HEK293T (cell line): ENCODE data around the gene MCRS1.

Experiments
- CTCF ChIA-PET: fragments of 350-600 bp; formaldehyde crosslinking; extraction: SDS; loops from one replicate; lab custom pipeline; 2021; ENCODE audit warnings: antibody characterized with exemption, inconsistent platforms; lab: Yijun Ruan, JAX
- POLR2A ChIA-PET: fragments of 350-600 bp; formaldehyde crosslinking; extraction: SDS; loops from one replicate; lab custom pipeline; 2020; ENCODE audit warnings: antibody characterized with exemption, inconsistent platforms; lab: Yijun Ruan, JAX
- DNase-seq: peaks from one replicate; pipeline ENCODE4 v3.0.0; 2012; ENCODE audit warnings: mixed read lengths; ENCODE audit errors: extremely low spot score
- ARNT ChIP-seq: fragments of 450-650 bp; IDR thresholded peaks from 2 replicates; pipeline ENCODE4 v1.6.1; 2017; ENCODE audit warnings: mild to moderate bottlenecking
- BHLHE40 ChIP-seq: fragments of 450-650 bp; IDR thresholded peaks from 2 replicates; pipeline ENCODE4 v1.6.1; 2016; ENCODE audit warnings: mild to moderate bottlenecking, moderate library complexity, borderline replicate concordance
- CTBP1 ChIP-seq: fragments of 450-650 bp; IDR thresholded peaks from 2 replicates; pipeline ENCODE4 v1.6.1; 2016; ENCODE audit warnings: borderline replicate concordance
- ELF4 ChIP-seq: fragments of 450-650 bp; IDR thresholded peaks from 2 replicates; pipeline ENCODE4 v1.6.1; 2017; ENCODE audit warnings: antibody characterized with exemption
- FOXA1 ChIP-seq: fragments of 450-650 bp; IDR thresholded peaks from 2 replicates; pipeline ENCODE4 v1.6.1; 2016; ENCODE audit warnings: mild to moderate bottlenecking
- FOXK2 ChIP-seq: fragments of 450-650 bp; IDR thresholded peaks from 2 replicates; pipeline ENCODE4 v1.6.1; 2016; ENCODE audit warnings: mild to moderate bottlenecking
- FOXM1 ChIP-seq: fragments of 450-650 bp; IDR thresholded peaks from 2 replicates; pipeline ENCODE4 v1.6.1; 2017; ENCODE audit warnings: mild to moderate bottlenecking, borderline replicate concordance
- HDGF ChIP-seq: fragments of 450-650 bp; IDR thresholded peaks from 2 replicates; pipeline ENCODE4 v1.6.1; 2017; ENCODE audit warnings: antibody characterized with exemption, borderline replicate concordance
- L3MBTL2 ChIP-seq: fragments of 450-650 bp; conservative IDR thresholded peaks from 2 replicates; pipeline ENCODE4 v1.6.1; 2016; ENCODE audit warnings: mild to moderate bottlenecking
- LEF1 ChIP-seq: fragments of 450-650 bp; IDR thresholded peaks from 2 replicates; pipeline ENCODE4 v1.6.1; 2017; ENCODE audit warnings: mild to moderate bottlenecking, borderline replicate concordance
- NFRKB ChIP-seq: fragments of 450-650 bp; IDR thresholded peaks from 2 replicates; pipeline ENCODE4 v1.6.1; 2016; ENCODE audit warnings: mild to moderate bottlenecking, moderate library complexity
- SP1 ChIP-seq: fragments of 450-650 bp; IDR thresholded peaks from 2 replicates; pipeline ENCODE4 v1.6.1; 2017
- SUZ12 ChIP-seq: fragments of 450-650 bp; IDR thresholded peaks from 2 replicates; pipeline ENCODE4 v1.6.1; 2016; ENCODE audit warnings: mild to moderate bottlenecking
- TARDBP ChIP-seq: fragments of 450-650 bp; IDR thresholded peaks from 2 replicates; pipeline ENCODE4 v1.6.1; 2016
- ZNF384 ChIP-seq: fragments of 450-650 bp; IDR thresholded peaks from 2 replicates; pipeline ENCODE4 v1.6.1; 2016
- TF ChIP-seq, protein P1 (sequence below): fragments of 450-650 bp; IDR thresholded peaks from 2 replicates; pipeline ENCODE4 v1.6.1; 2016

MCRS1 gene

DNA sequence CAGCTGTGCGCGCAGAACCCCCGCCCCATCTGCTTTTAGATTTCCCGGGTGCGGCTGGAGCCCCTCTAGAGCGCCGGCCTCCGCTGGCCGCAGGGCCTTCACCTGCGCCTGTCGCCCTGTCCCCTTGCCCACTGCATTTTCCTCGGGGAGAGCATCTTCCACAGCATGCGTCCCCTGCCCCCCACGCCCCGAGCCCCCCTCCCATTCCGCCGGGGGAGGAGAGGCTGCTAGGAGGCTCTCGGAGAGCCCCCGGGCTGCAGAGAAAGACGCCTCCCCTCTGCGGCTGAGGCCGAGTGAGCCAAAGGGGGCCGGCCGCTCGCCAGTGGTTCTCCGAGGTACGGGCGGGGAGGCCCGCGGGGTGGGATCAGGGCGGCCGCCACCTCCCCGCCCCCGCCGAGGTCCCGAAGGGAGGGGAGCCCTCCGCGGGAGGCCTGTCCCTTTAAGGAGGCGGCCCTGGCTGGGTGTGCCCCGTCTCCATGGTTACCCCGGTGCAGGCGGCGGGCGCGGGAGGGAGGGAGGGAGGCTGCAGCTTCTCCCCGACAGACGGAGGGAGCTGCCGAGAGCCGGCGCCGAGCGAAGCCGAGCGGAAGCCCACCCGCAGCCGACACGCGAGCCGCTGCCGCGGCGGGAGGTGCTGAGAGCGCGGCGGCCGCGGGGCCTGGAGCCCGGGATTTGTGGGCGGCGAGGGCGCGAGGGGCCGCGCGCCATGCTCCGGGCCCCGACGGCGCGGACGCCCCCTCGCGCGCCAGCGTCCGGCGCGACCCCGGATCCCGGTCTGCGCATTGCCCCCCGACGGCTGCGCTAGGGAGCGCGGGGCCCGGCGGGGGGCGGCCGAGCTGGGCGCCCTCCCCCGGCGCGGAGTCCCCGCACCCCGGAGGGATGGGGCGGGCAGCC is 29.2 kb downstream of the MCRS1 start, which contains the start of gene KCNH3:
Gene KCNH3, plus strand, starts transcription at position 521 of the 894 bp plus-strand sequence. CDS start 387 bp downstream, outside the sequence.
- CTCF ChIA-PET: interaction anchor here (0.8 kb wide), 1 partner anchor 427 kb away, joined by 3 read pairs; no protein-coding TSS in a partner anchor
- no peak for TF ChIP-seq CTBP1
- TF ChIP-seq FOXA1: no peak
- TF ChIP-seq FOXM1: no peak
- no peak for TF ChIP-seq TARDBP
- TF ChIP-seq, protein P1, sequence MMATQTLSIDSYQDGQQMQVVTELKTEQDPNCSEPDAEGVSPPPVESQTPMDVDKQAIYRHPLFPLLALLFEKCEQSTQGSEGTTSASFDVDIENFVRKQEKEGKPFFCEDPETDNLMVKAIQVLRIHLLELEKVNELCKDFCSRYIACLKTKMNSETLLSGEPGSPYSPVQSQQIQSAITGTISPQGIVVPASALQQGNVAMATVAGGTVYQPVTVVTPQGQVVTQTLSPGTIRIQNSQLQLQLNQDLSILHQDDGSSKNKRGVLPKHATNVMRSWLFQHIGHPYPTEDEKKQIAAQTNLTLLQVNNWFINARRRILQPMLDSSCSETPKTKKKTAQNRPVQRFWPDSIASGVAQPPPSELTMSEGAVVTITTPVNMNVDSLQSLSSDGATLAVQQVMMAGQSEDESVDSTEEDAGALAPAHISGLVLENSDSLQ: no peak
- TF ChIP-seq ZNF384: no peak
- no peak for TF ChIP-seq NFRKB
- TF ChIP-seq LEF1: no peak
- no peak for TF ChIP-seq HDGF
- TF ChIP-seq BHLHE40: no peak
- TF ChIP-seq L3MBTL2: no peak
- no peak for TF ChIP-seq ELF4
- no peak for TF ChIP-seq SUZ12
- TF ChIP-seq ARNT: no peak
- no peak for TF ChIP-seq SP1
- TF ChIP-seq FOXK2: no peak
- peak; percentile 82 for DNase-seq
- POLR2A ChIA-PET: interaction anchor here (1.3 kb wide), 1 partner anchor 11 kb away, joined by 3 read pairs; no protein-coding TSS in a partner anchor

DNA sequence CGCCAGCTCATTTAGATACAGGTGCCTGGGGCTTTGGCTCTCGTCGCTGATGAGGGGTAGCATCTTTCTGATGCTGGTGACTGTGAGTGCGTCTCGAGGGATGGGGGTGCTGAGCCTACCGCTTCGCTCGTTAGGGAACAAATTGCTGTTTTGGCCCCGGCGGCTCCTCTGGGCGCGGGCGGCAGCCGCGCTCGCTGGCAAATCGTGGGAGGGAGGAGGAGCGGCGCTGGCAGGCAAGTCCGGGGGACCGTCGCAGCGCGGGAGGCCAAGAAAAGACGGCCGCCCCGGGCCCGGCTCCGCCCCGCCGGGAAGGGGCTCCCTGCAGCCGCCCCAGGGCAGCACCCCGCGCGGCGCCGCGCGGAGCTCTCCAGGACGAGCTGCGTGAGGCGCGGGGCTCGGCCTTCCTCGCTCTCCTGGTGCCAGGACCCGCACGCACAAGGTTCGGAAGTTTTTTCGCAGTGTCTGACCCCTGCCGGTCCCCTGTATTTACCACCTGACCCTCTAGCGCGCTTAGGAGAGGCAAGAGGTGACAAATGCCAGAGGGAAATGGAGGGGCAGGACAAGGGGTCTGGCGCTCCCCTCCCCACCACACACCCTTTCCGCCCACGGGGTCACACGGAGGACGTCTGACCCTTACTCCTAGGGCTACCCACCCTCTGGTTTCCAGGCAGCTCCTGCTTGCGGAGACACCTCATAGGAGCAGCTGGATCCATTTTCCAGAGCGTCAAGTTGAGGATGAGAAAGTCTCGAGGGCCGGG is 30.0 kb downstream of the MCRS1 start:
- TF ChIP-seq L3MBTL2 (no peak), CTBP1 (no peak), TARDBP (no peak), SP1 (no peak), HDGF (no peak), ELF4 (no peak), FOXK2 (no peak), LEF1 (no peak), NFRKB (no peak), FOXM1 (no peak), ARNT (no peak), BHLHE40 (no peak), ZNF384 (no peak), SUZ12 (no peak)
- TF ChIP-seq, protein P1: no peak
- ChIA-PET CTCF (interaction anchor here (0.6 to 0.8 kb wide), 2 partner anchors 397 to 427 kb away, joined by 3 read pairs; no protein-coding TSS in a partner anchor), POLR2A (no interaction called here)
- no peak for DNase-seq

DNA sequence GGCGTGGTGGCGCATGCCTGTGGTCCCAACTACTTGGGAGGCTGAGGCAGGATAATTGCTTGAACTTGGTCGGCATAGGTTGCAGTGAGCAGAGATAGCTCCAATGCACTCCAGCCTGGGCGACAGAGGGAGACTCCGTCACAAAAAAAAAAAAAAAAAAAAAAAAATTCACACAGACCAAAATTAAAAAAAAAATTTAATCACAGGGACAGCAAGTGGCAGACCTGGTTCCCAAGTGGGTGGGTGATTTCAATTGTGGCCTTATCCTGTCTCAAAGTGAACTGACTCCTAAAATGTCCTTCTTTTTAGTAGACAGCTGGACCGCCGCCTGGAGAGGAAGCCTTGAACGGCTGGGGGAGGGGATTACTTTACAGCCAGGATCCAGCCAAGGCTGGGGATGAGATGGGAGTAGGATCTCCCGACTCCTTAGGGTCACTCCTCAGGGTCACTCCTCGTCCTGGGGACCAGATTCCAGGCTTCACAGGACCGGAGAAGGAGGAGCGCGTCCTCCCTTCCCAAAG is 30.7 kb downstream of the MCRS1 start:
- no peak for DNase-seq
- POLR2A ChIA-PET: no interaction called here
- CTCF ChIA-PET: interaction anchor here (0.6 kb wide), 1 partner anchor 396 kb away, joined by 3 read pairs; no protein-coding TSS in a partner anchor
- TF ChIP-seq SUZ12: no peak
- TF ChIP-seq TARDBP: no peak
- no peak for TF ChIP-seq ARNT
- TF ChIP-seq FOXK2: no peak
- peak; percentile 74 for TF ChIP-seq ZNF384
- TF ChIP-seq FOXM1: no peak

DNA sequence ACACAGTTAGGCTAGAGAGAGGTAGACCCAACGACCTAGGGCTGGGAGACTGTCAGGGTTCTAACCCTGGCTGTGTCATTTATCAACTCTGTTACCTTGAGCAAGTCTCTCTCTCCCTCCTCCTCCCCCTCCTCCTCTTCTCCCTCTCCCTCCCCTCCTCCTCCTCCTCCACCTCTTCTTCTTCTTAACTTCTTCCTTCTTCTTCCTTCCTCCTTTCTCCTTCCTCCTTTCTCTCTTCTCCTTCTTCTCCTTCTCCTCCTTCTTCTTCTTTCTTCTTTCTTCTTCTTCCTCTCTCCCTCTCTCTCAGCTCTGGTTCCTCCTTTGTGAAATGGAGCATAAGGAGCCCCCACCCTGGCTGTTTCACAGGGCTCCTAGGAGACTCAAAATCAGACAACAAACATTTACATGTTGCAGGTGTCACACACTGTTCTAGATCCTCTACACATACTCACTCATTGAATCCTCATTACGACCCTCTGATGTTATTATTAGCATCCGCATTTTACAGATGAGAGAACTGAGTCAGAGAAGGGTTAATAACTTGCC is 31.3 kb downstream of the MCRS1 start:
- POLR2A ChIA-PET: interaction anchor here (0.6 kb wide), 1 partner anchor 170 kb away, joined by 3 read pairs; the partner anchor contains the start of gene SPATS2
- no peak for TF ChIP-seq TARDBP
- no peak for TF ChIP-seq FOXK2
- TF ChIP-seq, protein P1: no peak
- no peak for TF ChIP-seq LEF1
- TF ChIP-seq SUZ12: no peak
- TF ChIP-seq SP1: no peak
- no peak for DNase-seq
- CTCF ChIA-PET: interaction anchor here (0.9 kb wide), 1 partner anchor 194 kb away, joined by 3 read pairs; no protein-coding TSS in a partner anchor

DNA sequence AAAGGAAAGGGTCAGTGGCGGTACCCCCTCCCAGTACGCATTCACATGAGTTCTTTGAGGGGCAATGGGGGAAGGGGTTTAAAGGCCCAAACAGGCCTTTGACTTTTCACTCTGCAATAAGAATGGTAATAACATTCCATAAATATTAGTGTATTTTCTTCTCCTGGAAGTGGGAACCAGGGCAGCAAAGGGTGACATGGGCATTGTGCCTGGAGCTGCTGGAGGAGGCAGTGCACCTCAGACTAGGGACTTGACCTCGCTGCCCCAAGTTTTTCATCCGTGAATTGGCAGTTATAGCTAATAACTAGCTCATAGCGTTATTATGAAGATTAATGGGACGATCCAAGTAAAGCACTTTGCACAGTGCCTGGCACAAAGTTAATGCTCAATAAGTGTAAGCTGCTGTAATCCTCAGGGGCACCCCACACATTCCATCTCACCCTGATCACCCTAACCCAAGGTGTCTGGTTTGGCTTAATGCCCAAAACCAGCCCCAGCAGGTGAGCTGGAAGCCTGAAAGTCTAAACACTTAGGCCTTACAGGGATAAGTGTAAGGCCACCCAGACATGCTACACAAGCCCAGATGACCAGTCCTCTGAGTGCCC is 31.9 kb downstream of the MCRS1 start:
- no peak for TF ChIP-seq FOXA1
- no peak for TF ChIP-seq ZNF384
- TF ChIP-seq HDGF: no peak
- no peak for TF ChIP-seq NFRKB
- TF ChIP-seq SP1: no peak
- no peak for TF ChIP-seq ARNT
- no peak for TF ChIP-seq TARDBP
- no peak for TF ChIP-seq L3MBTL2
- no peak for TF ChIP-seq LEF1
- TF ChIP-seq SUZ12: no peak
- TF ChIP-seq, protein P1: no peak
- TF ChIP-seq FOXK2: no peak
- no peak for TF ChIP-seq BHLHE40
- TF ChIP-seq FOXM1: no peak
- no peak for TF ChIP-seq CTBP1
- no peak for TF ChIP-seq ELF4
- POLR2A ChIA-PET: interaction anchor here (0.6 kb wide), 1 partner anchor 169 kb away, joined by 3 read pairs; the partner anchor contains the start of gene SPATS2

More for the DNA sequence above, 31.9 kb downstream of the MCRS1 start:
- DNase-seq: no peak
- CTCF ChIA-PET: interaction anchor here (0.9 kb wide), 1 partner anchor 194 kb away, joined by 3 read pairs; no protein-coding TSS in a partner anchor
